CD4-positive, alpha-beta T cell treated with Interferon gamma for 1 hour (primary cell): ENCODE results near the gene ZSCAN20.
A peak's percentile ranks its signal among the peaks of the same experiment; 100 is the strongest.

ENCODE experiments used
- DNase-seq: peaks from one replicate; pipeline ENCODE4 v3.0.0-alpha.2; 2020

The ZSCAN20 gene

GRCh38 chr1:33472269-33472980 lies at the start of gene ZSCAN20:
Gene ZSCAN20, plus strand, starts transcription at chr1:33472645. Its CDS starts 6,644 bp downstream, at chr1:33479289.
- peak; percentile 85 for DNase-seq

- no peak for DNase-seq
Observed at GRCh38 chr1:33424205-33424604, 48.2 kb upstream of the ZSCAN20 start.

- no peak for DNase-seq
Observed at GRCh38 chr1:33424610-33425009, 47.8 kb upstream of the ZSCAN20 start.

- no peak for DNase-seq
Observed at GRCh38 chr1:33425900-33426299, 46.5 kb upstream of the ZSCAN20 start.

GRCh38 chr1:33426916-33427315 lies 45.5 kb upstream of the ZSCAN20 start:
- no peak for DNase-seq

- DNase-seq, result no peak
Observed at GRCh38 chr1:33428661-33429060, 43.8 kb upstream of the ZSCAN20 start.

GRCh38 chr1:33429332-33429731 lies 43.1 kb upstream of the ZSCAN20 start:
- no peak for DNase-seq

- DNase-seq, result no peak
Observed at GRCh38 chr1:33429856-33430691, 42.4 kb upstream of the ZSCAN20 start.

GRCh38 chr1:33430692-33431593 lies 41.5 kb upstream of the ZSCAN20 start, which contains the start of gene PHC2:
Gene PHC2, minus strand, starts transcription at chr1:33431095. Its CDS starts 55,556 bp downstream, at chr1:33375539.
- DNase-seq, result peak; percentile 95

GRCh38 chr1:33433509-33434362 lies 38.7 kb upstream of the ZSCAN20 start:
- DNase-seq, result peak; percentile 69

GRCh38 chr1:33434363-33434750 lies 38.1 kb upstream of the ZSCAN20 start:
- DNase-seq, result no peak

- no peak for DNase-seq
Observed at GRCh38 chr1:33435096-33435820, 37.2 kb upstream of the ZSCAN20 start.

- no peak for DNase-seq
Observed at GRCh38 chr1:33436557-33437285, 35.7 kb upstream of the ZSCAN20 start.

- no peak for DNase-seq
Observed at GRCh38 chr1:33438364-33439160, 33.9 kb upstream of the ZSCAN20 start.

- DNase-seq, result no peak
Observed at GRCh38 chr1:33439662-33440061, 32.8 kb upstream of the ZSCAN20 start.

- DNase-seq, result no peak
Observed at GRCh38 chr1:33441088-33441745, 31.2 kb upstream of the ZSCAN20 start.

- no peak for DNase-seq
Observed at GRCh38 chr1:33442141-33442540, 30.3 kb upstream of the ZSCAN20 start.

GRCh38 chr1:33443080-33443704 lies 29.3 kb upstream of the ZSCAN20 start:
- no peak for DNase-seq
